Activated naive CD4-positive, alpha-beta T cell treated with Interleukin-2 at 50 U/mL for 16 hours (primary cell): Measurements from ENCODE around the gene QTRT2.

Source experiments
- DNase-seq: peaks from one replicate; pipeline ENCODE4 v3.0.0-alpha.2; 2020

QTRT2 gene

DNA sequence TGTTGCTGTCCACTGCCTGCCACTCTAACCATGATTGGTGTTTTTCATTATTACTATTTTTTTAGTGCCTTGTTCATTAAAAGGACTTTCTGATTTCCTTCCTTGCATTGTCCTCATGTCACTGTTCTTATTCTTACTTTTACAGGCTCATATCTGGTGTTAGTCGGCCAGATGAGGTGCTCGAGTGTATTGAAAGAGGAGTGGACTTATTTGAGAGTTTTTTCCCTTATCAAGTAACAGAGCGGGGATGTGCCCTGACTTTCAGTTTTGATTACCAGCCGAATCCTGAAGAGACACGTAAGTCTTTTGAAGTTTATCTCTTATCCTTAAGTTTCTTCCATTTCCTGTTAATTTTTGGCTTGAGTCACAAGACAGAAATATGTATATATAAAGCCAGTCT, 23.2 kb downstream of the QTRT2 start:
- DNase-seq, result no peak

DNA sequence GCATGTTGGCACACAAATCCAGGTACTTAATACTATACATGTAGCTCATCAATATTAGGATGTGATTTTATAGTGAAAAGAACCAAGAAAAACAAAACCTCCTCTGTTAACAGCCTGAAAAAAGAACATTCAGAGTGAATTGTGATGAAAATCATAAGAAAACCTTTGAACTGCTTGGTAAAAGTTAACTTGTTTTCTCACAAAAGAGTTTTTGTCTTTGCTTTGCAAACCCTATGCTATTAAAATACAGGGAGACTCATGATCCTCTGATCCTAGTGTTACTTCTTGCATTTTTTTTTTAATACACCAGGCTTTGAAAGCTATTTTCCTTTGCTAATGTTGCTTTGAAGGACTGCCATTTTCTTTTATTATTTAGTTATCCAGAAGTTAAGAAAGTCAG, 23.7 kb downstream of the QTRT2 start:
- no peak for DNase-seq

DNA sequence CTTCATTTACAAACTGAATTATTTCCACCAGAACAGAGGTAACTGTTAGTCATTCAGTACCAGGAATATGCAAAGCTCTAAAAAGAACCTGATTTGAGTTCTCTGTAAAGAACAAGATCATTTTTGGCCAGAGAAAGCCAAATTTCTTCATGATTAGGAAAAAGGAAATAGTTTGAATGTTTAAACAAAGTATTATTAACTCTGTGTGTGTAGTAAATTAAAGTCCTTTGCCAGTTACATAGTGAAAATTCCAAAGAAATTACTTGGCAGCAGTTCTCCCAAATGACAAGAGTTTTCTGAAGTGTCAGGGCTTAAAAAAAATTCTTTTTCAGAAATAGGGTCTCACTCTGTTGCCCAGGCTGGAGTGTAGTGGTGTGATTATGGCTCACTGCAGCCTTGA, 24.5 kb downstream of the QTRT2 start:
- DNase-seq, result no peak

DNA sequence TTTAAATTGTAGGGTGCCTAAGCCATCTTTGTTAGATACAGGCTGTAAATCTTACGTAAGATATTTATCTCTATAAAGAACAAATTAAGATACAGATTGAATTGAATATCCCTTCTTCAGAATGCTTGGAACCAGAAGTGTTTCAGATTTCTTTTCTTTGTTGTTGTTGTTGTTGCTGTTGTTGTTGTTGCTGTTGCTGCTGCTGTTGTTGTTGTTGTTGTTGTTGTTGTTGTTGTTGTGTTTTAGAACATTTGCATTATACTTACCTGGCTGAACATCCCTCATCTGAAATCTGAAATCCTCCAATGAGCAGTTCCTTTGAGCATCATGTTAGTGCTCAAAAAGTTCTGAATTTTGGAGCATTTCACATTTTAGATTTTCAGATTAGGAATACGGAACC, 26.6 kb downstream of the QTRT2 start:
- no peak for DNase-seq

DNA sequence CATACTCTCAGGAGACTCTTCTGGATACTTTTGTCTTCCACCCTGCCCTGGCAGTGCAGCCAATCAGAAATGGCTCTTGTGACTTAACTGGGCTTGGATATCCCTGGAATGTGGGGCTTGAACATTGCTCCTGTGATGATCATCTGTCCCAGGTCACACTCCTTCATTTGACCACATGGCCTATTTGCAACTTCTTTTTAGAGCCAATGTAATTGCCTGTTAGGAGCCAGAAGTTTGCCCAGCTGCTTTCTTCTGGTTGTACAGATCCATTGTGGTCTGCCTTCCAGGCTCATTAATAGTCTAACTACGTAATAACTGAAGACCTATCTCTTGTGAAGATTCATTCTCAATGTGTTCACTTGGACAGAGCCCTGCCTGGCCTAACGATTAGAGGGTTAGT, 29.8 kb downstream of the QTRT2 start:
- DNase-seq, result no peak

DNA sequence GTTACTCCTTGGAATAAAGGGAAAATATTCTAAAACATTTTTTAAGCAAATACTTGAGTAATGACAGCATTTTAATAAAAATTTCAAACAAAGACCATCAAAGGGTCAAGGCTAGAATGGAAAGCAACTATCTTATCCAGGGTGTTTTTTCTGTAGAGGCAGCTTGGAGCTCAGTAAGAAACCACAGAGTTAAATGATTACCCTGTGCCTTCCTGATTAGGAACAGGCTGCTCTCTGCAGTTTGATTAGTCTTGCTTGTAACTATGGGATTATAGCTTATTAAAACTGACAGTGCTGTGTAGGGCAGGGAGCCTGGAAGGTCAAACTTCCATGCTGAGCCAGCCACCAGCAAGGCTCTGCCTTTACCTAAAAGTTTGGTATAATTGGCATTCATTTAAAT, 33.1 kb downstream of the QTRT2 start:
- DNase-seq, result no peak

DNA sequence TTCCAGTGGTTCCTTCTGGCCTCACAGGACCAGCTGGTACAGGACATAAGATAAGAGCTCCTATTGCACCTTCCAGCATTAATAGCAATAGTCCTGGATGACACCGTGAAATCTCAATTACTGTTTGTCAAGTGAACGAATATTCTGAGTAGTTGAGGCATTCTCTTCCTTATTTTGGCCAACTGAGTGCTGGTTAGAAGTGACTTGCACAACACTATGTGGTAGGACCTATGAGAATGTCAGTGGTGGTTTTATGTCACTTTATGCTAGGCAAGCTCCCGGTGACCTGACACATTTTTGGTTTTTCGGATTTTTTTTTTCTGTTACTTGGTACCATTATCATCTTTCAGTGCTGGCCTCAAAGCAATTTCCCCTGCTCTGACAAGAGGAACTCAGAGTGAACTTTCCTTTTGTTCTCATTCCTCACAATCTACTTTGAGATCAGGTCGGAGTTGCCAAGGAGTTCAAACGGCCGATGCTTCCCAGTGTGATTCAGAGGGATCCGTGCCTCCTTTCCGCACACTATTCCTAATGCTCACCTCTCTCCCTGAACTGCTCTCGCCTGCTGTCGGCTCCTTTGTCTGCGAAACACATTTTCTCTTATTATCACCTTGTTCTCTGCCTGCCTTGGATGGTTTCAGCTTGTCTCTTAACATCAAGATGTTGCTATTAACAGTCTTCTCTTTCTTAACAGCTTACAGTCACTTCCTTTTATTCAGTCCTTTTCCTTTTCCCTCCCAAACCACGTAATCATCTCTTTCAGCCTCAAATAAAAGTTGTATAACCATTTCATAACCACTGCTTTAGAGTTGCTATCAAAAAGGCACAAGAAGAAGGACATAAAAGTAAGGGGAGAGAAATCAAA, 35.8 kb downstream of the QTRT2 start:
- DNase-seq, result no peak

DNA sequence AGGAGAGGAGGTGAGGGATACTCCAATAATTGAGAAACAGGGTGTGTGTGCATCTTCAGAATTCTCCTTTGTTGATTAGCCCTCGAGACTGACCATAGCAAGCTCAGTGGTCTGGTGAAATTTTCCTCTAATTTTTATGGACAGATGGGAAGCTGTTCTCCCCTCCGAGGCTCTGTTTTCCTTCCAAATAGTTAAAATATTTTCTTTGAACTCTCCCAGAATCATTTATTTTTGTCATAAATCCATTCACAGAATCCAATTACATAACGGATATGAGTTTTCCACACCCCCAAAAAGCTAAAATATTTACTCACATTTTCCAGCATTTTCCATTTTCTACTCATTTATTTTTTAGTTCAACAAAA, 36.5 kb downstream of the QTRT2 start:
- DNase-seq, result no peak

DNA sequence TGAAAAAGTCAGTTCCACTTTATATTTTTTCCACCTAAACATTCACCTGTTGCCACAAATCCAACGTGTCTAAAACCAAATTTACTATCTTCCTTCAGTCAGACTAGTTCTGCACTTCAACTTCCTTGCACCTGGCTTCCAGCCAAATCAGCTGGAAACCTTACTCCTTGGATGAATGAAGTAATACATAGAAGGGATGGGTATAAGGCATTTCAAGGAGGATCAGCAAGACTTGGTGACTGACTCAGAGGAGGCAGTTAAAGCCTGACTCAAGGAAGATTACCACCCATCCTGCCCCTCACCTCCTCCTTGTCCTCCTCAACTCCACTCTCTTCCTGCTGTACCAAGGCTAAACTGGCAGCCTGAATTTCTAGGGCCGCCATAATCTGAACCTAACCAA, 37.1 kb downstream of the QTRT2 start:
- no peak for DNase-seq

DNA sequence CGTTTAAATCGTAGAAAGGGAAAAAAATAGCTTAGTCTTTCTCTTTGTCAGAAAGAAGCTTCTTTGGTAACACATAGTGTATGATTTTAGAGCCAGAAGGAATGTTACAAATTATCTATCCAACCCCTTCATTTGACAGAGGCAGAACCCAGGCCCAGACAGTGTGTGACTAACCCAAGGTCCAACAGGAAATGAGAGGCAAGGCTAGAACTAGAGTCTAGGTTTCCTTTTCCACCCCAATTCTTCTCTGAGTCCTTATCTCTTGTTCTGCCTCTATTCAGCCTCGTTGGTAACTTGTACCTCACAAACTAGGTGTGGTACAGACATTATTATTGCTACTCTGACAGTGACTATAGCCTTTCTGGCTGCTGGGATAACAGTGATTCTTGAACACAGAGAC, 39.3 kb downstream of the QTRT2 start:
- DNase-seq, result no peak

DNA sequence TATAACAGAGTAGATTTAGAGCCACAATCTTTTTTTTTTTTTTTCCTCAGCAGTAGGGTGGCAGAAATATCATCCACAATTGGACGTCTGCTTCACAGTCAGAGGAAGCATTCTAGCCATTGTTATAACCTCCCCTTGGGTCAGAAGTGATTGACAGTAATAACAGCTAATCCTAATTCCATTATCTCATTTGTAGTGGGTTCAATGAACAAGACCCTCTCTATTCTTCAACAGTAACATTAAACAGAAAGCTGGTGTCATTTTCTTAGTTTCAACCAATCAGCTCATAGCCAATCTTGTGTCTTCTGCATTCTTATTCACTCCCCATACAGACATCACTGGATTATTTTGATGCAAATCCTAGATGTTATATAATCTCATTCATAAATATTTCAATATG, 44.6 kb downstream of the QTRT2 start:
- DNase-seq, result no peak

DNA sequence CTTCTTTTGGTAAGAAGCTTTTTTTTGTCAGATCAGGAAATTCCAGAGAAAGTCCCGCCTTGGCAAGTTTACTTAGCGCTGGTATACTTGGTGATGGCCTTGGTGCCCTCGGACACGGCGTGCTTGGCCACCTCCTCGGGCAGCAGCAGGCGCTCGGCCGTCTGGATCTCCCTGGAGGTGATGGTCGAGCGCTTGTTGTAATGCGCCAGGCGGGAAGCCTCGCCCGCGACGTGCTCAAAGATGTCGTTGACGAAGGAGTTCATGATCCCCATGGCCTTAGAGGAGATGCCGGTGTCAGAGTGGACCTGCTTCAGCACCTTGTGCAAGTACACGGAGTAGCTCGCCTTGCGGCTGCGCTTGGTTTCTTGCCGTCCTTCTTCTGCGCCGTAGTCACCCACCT, 46.6 kb downstream of the QTRT2 start:
- no peak for DNase-seq

DNA sequence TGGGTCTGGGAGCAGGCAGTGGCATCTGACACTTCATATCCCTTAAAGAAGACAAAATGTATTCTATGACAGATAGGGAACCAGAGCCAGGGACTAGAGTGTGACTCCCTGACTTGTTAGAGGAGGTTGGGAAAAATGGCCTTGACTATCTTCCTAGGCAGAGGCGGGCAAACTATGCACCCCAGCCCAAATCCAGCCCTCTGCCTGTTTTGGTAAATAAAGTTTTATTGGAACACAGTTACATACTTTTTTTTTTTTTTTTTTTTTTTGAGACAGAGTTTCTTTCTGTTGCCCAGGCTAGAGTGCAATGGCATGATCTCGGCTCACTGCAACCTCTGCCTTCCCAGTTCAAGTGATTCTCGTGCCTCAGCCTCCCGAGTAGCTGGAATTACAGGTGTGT, 47.3 kb downstream of the QTRT2 start:
- DNase-seq, result no peak

DNA sequence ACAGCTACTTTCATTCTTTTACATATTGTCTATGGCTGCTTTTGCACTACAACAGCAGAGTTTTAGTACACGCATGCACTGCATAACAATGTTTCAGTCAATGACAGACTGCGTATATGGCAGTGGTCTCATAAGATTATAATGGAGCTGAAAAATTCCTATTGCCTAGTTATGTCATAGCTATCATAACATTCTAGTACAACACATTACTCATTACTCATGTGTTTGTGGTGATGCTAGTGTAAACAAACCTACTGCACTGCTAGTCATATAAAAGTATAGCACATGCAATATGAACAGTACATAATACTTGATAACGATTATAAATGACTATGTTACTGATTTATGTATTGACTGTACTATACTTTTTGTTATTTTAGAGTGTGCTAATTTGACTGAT, 47.9 kb downstream of the QTRT2 start:
- DNase-seq, result no peak

DNA sequence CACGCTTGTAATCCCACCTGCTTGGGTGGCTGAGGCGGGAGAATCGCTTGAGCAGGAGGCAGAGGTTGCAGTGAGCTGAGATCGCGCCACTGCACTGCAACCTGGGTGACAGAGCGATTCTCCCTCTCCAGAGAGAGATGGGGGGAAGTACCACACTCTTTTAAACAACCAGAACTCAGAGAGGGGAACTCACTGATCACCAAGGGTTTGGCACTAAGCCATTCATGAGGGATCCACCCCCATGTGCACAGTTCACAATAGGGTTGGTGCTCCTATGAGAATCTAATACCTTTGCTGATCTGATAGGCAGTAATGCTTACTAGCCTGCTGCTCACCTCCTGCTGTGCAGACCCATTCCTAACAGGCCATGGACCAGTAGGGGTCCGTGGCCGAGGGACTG, 51.6 kb downstream of the QTRT2 start:
- no peak for DNase-seq

DNA sequence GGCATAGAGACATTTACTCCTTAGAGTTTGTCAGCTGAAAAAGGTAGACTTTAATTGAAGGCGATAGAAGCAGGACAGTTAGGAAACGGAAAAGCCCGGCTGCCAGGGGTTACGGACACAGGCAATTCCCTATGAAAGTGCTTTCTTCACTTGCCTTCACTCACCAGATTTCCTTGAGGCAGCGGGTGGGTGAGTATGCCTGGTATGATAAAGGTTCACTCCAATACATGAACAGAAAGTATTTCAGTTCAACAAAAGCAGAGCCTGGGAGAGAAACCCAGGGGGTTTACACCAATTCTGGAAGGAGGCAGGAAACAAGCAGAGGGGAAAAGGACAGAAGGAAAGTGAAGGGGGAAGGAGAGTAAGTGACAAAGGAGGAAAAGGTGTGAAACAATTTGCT, 53.9 kb downstream of the QTRT2 start:
- no peak for DNase-seq

DNA sequence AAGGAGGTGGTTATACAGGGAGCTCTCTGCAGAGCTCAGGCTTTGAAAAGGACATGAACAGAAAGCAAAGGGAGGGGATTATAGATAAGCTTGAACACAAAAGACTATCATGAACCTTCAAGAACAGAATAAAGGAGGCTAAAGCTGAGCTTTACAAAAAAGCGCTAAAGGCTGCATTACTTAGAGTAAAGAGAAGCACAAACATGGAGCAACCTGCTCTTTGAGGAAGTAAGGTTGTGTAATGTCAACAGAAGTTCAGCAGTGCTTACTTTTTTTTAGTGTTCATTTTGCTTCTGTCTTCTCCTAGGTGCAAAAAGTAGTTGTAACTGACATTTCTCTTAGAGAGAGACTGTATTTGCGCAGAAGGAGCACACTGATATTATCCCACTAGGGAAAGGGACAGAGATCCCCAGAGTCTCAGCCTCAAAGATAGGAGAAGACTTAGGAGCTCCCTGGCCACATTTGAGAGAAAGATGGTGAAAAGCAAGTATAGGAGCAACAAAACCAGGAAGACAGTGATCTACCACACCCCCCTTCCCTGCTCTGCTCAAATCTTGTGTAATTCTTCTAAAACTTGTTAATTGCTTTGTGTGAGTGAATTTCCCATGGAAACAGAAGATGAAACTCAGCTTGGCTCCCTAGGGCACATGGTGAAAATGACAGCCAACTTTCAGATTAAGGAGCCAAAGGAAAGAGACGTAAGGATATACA, 54.7 kb downstream of the QTRT2 start:
- no peak for DNase-seq

DNA sequence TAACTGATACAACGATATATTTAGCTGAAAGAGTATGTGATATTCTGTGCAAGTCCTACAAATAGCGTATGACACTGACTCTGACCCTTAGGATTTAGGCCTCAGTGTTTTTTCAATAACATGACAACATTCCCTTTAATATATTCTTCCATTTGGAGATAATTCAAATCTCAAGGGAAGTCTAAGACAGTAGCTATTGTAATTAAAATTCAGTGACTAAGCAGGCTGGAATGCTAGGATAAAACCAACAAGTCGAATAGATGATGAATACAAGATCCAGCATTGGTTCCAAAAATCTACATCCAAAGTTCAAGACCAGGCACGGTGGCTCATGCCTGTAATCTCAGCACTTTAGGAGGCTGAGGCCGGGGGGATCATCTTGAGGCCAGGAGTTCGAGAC, 56.2 kb downstream of the QTRT2 start:
- no peak for DNase-seq

DNA sequence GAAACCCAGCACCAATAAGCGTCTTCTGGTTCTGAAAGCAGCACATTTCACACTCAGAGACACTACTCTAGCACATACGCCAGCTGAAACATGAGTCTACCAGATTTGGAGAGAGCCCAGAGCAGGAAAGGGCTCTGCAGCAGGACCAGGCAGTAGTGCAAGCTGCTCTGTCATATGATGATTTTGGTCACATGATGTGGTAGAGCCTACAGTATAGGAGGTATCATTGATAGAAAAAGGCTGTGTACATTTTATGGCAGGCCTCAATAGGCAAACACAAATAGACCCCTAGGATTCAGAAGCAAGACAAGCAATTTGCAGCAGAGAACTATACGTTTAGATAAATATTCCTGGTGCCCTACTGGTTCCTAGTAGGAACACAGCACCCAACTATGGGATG, 58.2 kb downstream of the QTRT2 start:
- no peak for DNase-seq

DNA sequence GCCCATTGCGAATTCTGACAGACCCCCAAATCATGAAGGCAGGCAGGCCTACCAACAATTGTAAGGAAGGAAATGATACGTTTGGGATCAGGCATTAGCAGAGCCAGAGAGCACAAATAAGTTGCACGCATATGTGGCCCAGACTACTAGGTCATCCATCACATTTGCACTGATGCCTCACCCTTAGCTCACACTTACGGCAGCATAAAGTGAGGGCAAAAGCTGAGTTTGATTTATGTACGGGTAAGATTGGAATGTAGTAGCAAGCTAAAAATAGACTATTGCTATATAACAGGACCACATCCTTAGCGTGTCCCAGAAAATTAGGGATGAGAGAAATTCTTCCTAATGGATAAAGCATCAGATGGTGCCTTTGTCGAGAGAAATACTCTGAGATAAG, 58.6 kb downstream of the QTRT2 start:
- DNase-seq, result no peak

DNA sequence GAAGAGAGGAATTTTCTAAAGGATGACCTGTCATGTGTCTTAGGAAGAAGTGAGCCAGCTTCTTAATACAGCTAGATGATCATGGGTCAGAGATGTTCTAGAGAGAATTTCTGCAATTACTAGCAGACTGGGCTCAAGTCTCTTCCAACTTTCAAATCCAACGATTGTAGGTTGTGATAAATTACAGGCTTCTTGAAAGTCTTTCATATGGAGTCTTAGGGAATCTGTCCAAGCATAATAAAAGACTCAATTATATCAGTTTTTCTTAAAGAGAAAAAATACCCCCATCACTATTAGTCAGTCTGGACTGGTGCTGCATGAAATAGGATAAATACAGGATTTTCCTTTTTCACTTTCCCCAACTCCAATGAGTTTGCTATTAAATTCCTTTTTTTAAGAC, 63.2 kb downstream of the QTRT2 start:
- no peak for DNase-seq

DNA sequence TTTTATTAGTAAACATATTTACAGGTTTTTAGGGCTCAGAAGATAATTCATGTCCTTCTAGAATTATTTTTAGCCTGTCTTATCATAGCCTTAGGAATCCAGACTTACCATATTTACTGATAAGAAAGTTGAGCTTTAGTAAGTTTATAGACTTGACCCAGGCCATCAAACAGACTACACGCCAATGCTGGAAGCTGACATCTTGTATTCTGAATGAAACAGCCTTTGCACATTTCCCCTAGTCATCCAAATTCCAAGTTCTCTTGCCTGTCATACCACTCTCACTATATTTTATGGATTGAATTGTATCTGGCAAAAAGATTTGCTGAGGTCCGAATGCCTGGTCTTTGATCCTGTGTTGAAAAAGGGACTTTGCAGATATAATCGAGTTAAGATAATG, 63.7 kb downstream of the QTRT2 start:
- no peak for DNase-seq

DNA sequence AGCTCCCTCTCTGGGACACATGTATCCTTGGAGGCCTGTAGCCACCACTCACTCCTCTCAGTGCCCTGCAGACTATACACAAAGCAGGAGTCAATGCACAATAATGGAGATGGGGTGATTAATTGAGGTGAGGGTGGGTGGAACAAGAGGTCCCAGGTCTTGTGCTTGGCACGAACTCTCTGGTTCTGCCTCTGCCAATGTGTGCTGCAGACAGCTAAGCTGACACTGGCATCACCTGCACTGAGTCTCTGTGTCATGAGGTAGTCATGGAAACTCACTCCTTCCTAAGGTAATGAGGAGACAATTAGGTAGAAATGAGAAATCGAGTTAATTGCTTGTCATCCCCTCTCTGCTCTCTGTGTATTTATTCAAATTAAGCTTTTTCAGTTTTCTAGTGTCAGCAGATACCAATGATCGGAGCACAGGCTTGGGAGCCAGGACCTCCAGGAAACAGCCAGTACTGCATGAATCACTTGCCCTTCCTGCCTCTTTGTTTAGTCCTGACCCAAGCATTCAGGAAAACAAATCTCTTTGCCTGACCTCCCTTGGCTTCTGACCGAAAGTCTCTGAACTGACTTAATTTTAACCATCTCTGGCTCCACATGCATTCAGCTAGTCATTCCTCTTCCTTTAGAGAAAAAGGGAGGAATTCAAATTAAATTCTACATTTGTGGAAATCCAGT, 65.6 kb downstream of the QTRT2 start:
- DNase-seq, result no peak

DNA sequence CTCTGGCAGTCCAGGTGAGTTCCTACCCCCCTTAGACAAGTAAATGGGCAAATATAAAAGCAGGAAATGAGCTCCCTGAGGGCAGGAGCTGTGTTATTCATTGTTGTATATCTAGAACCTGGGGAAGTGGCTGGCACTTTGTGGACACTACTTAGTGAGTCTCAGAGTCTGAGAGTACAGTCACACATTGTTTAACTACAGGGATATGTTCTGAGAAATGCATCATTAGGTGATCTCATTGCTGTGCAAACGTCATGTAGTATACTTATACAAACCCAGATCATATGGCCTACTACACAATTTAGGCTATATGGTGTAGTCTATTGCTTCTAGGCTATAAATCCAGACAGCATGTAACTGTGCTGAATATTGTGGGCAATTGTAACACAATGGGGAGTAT, 69.9 kb downstream of the QTRT2 start:
- no peak for DNase-seq
